Gastrocnemius medialis (tissue), 4 donors: ENCODE measurements around the gene SDK2. TPM values are rescaled to one million over a fixed set of nuclear protein-coding genes. Genes with fewer than 3 reads are reported as not detected.

Experiments
- ATAC-seq, 2 donors: fragments of 150-250 bp; one replicate each; pipeline ENCODE4 v1.9.1; 2016
- DNase-seq, 2 donors: peaks; one replicate each; pipeline ENCODE4 v3.0.0-alpha.2; 2019
- H3K27ac ChIP-seq, 4 donors: fragments of 200-600 bp; sonication (generic); 1 replicate in 1 of 4; 2 replicates in 3 of 4; pipeline ENCODE4 v1.5.1; 2016 to 2018; ENCODE audit warnings: mild to moderate bottlenecking in 2 of 4, moderate library complexity in 1 of 4
- H3K27me3 ChIP-seq, 3 donors: fragments of 200-600 bp; sonication (generic) in 2 of 3; 1 replicate in 1 of 3; 2 replicates in 2 of 3; pipeline versions ENCODE4 v1.5.1 to v1.6.0; 2016 to 2019; ENCODE audit warnings: mild to moderate bottlenecking in 1 of 3, moderate library complexity in 1 of 3
- H3K36me3 ChIP-seq, 2 donors: fragments of 200-600 bp; sonication (generic) in 1 of 2; one replicate each; pipeline ENCODE4 v1.5.1; 2017 to 2018
- H3K4me1 ChIP-seq, 2 donors: fragments of 200-600 bp; sonication (generic) in 1 of 2; one replicate each; pipeline ENCODE4 v1.5.1; 2016 to 2017; ENCODE audit warnings: mild to moderate bottlenecking in 2 of 2
- H3K4me3 ChIP-seq, 4 donors: fragments of 200-600 bp; sonication (generic) in 3 of 4; 1 replicate in 1 of 4; 2 replicates in 3 of 4; pipeline ENCODE4 v1.5.1; 2016 to 2019; ENCODE audit warnings: mild to moderate bottlenecking in 2 of 4
- H3K9me3 ChIP-seq, 3 donors: fragments of 200-600 bp; sonication (generic) in 2 of 3; 1 replicate in 1 of 3; 2 replicates in 2 of 3; pipeline ENCODE4 v1.5.1; 2016 to 2019
- CTCF ChIP-seq, 5 experiments: fragments of 450-650 bp in 3 of 5; fragments of 200-600 bp in 2 of 5; sonication (generic) in 2 of 5; IDR thresholded peaks in 4 of 5; conservative IDR thresholded peaks in 1 of 5; 1 replicate in 4 of 5; 2 replicates in 1 of 5; pipeline ENCODE4 v1.5.1; 2016 to 2019; ENCODE audit warnings: antibody characterized with exemption in 5 of 5, mild to moderate bottlenecking in 3 of 5, moderate library complexity in 3 of 5
- POLR2A ChIP-seq, 2 donors: fragments of 450-650 bp; IDR thresholded peaks; one replicate each; pipeline ENCODE4 v1.6.1; 2017; ENCODE audit warnings: antibody characterized with exemption in 2 of 2, mild to moderate bottlenecking in 2 of 2, moderate library complexity in 2 of 2
- in situ Hi-C, 4 donors: fragments of 200-750 bp; cut with MboI; loops; one replicate each; pipeline versions ENCODE4 v1.15.0 to v1.8.0; 2017; ENCODE audit warnings: low sequenced_read_pairs in 4 of 4
- intact Hi-C: fragments of 100-400 bp; cut with DNase I; formaldehyde crosslinking; loops from one replicate; pipeline ENCODE4 v1.15.1; 2023; ENCODE audit warnings: low total_unique reads
- total RNA-seq, 4 donors: library from RNA; depleted of rRNA; stranded (reverse); fragments of >200 nt; gene quantifications; one replicate each; pipeline versions ENCODE4 v1.1.0 to v1.2.3, GENCODE V29; 2016

Gene SDK2
- total RNA-seq, 4 donors from 2014 or later: 0.02 to 0.31 (median 0.13) TPM

DNA sequence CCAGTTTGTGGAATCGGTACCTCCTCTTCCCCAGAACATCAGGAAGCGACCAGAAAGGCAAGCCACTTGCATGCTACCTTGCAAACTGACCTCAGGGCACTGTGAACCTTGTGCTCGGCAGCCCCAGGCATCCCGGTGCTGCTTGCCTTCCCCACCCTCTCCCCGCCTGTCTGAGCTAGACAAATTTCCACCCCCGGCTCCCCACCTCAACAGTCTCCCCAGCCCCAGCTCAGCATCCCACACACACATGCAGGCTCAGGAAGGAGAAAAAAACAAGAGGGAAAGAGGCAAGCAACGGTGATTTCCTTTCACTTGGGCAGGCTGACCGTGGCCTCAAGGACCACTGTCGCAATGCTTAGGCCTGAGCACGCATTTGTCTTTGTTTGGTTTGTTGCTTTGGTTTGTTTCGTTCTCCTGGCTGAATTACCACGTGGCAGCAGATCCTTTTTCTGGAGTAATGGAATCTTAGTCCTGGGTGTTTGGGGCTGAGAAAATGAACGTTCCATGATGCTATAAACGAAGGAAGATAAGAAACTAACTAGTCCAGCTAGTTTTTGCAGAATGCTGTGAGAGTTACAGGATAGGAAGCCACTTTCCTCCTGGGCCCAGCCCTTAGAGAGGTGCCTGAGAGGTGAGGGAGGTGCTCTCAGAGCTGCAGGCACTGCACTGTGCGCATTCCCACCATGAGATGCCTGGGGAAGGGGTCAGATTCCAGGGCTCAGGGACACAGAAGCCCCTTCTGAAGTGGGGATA is 27.9 kb downstream of the SDK2 start:
- in situ Hi-C loops (loop anchor here in 1 of 4 donors (25.0 kb wide), 1 partner anchor 179 kb away; no protein-coding TSS in a partner anchor), intact Hi-C loops (no loop called here)
- no peaks in the 10 kb centered on the region for H3K4me1 ChIP-seq
- no peak for DNase-seq
- no peaks in the 10 kb centered on the region for H3K36me3 ChIP-seq
- no peak for TF ChIP-seq CTCF (IDR thresholded peaks at IDR 0.05 in 4 of 5, conservative IDR thresholded peaks at IDR 0.05 in 1 of 5)
- no peak for TF ChIP-seq POLR2A (IDR thresholded peaks at IDR 0.05)
- no peak overlapping the region for H3K27ac ChIP-seq
- no peaks in the 10 kb centered on the region for H3K9me3 ChIP-seq
- no peak for ATAC-seq
- peaks cover 0 to 2% (median 0%) of the 10 kb centered on the region in 3 donors for H3K27me3 ChIP-seq
- no peak overlapping the region for H3K4me3 ChIP-seq

DNA sequence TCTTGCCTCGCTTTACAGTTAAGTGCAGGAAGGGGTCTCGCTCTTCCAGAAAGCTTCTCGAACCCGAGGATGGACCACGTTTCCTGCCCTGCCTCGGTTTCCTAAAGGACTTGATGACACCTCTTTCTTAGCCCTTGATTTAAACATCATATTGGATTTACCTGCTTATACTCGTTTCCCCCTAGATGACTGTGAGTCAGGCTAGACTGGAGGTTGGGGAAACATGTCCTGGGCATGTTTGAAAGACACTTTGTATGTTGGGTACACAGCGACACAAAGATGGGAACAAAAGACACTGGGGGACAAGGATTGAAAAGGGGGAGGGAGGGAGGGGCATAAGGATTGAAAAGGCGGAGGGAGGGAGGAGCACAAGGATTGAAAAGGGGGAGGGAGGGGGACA is 30.0 kb downstream of the SDK2 start:
- DNase-seq: no peak
- H3K27me3 ChIP-seq: peaks cover 0 to 2% (median 0%) of the 10 kb centered on the region in 3 donors
- intact Hi-C loops: no loop called here
- H3K4me3 ChIP-seq: no peak overlapping the region
- no peaks in the 10 kb centered on the region for H3K36me3 ChIP-seq
- TF ChIP-seq CTCF (IDR thresholded peaks at IDR 0.05 in 4 of 5, conservative IDR thresholded peaks at IDR 0.05 in 1 of 5): no peak
- no peak for TF ChIP-seq POLR2A (IDR thresholded peaks at IDR 0.05)
- no peaks in the 10 kb centered on the region for H3K9me3 ChIP-seq
- H3K27ac ChIP-seq: no peak overlapping the region
- ATAC-seq: no peak
- no peaks in the 10 kb centered on the region for H3K4me1 ChIP-seq
- in situ Hi-C loops: loop anchor here in 1 of 4 donors (25.0 kb wide), 1 partner anchor 177 kb away; no protein-coding TSS in a partner anchor

GRCh38 chr17:73613271-73614233 is 30.7 kb downstream of the SDK2 start:
- Histone ChIP-seq H3K4me1 (no peaks in the 10 kb centered on the region), H3K36me3 (no peaks in the 10 kb centered on the region), H3K9me3 (no peaks in the 10 kb centered on the region), H3K27ac (no peak overlapping the region), H3K27me3 (peaks cover 0 to 2% (median 0%) of the 10 kb centered on the region in 3 donors), H3K4me3 (no peak overlapping the region)
- in situ Hi-C loops (loop anchor here in 1 of 4 donors (25.0 kb wide), 1 partner anchor 176 kb away; no protein-coding TSS in a partner anchor), intact Hi-C loops (no loop called here)
- DNase-seq: no peak
- TF ChIP-seq POLR2A (IDR thresholded peaks at IDR 0.05): no peak
- no peak for TF ChIP-seq CTCF (IDR thresholded peaks at IDR 0.05 in 4 of 5, conservative IDR thresholded peaks at IDR 0.05 in 1 of 5)
- ATAC-seq: no peak

GRCh38 chr17:73612031-73612472 is 32.2 kb downstream of the SDK2 start:
- TF ChIP-seq CTCF (IDR thresholded peaks at IDR 0.05 in 4 of 5, conservative IDR thresholded peaks at IDR 0.05 in 1 of 5): no peak
- no peak for TF ChIP-seq POLR2A (IDR thresholded peaks at IDR 0.05)
- Histone ChIP-seq H3K4me3 (no peak overlapping the region), H3K27ac (no peak overlapping the region), H3K36me3 (no peaks in the 10 kb centered on the region), H3K9me3 (no peaks in the 10 kb centered on the region), H3K4me1 (no peaks in the 10 kb centered on the region), H3K27me3 (peaks cover 0 to 2% (median 0%) of the 10 kb centered on the region in 3 donors)
- ATAC-seq (no peak), DNase-seq (no peak)
- intact Hi-C loops (no loop called here), in situ Hi-C loops (loop anchor here in 1 of 4 donors (25.0 kb wide), 1 partner anchor 175 kb away; no protein-coding TSS in a partner anchor)
